HG03060 (cell line): ENCODE results near the gene APOL6.
"Not testable (repeated sequence)": the region's sequence is repeated elsewhere in the genome, so short reads cannot be mapped to it uniquely, and the experiment has no call there.

Source experiments
- ATAC-seq: cut with Tn5 transposase; IDR thresholded peaks from one replicate; pipeline ENCODE4 v1.9.1; 2021; ENCODE audit warnings: low read depth, moderate number of reproducible peaks; ENCODE audit not compliant: unreplicated experiment

Gene APOL6

DNA sequence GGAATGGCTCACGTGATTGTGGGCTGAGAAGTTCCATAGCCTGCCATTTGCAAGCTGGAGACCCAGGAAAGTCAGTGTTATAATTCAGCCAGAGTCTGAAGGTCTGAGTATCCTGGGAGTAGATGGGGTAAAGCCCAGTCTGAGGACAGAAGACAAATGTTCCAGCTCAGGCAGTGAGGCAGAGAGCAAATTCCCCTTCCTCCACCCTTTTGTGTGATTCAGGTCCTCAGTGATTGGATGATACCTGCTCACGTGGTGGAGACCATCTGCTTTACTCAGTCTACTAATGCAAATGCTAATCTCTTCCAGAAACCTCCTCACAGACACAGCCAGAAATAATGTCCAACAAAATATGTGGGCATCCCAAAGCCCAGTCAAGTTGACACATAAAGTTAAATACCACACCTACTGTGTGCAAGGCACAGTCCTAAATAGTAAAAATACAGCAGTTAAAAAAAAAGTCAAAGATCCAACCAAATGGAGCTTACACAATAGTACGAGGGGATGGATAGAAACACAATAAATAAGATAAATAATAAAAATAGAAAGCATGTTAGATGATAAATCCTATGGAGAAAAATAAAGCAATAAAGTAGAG, 13.2 kb upstream of the APOL6 start:
- no peak for ATAC-seq

DNA sequence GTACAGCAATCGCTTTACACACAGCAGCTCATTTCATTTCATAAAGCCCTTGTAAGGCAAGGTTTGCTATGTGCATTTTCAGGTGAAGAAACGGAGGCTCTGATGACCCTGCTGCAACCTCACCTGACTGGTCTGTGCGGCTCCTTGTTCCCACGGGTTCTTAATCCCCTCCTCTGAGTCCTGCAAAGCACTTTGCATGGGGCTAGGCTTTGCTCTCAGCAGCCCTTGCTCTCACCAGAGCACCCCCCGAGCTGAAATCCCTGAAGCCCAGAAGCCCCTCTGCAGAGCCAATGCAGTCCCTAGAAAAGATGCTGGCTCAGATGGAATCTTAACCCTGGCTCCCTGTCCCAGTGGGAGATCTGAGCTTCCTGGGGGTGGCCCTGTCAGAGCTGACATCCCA, 11.0 kb upstream of the APOL6 start:
- ATAC-seq = no peak

DNA sequence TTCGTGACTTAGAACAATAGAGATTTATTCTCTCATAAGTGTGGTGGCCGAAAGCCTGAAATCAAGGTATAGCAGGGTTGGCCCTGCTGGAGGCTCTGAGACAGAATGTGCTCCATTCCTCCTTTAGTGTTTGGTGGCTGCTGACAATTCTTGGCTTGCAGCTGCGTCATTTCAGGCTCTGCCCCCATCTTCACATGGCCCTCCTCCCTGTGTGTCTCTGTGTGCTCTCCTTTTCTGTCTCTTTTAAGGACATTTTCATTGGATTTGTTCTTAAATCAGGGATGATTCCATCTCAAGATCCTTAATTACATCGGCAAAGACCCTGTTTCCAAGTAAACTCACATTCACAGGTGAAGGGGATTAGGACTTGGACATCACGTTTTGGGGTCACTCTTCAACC, 10.2 kb upstream of the APOL6 start:
- no peak for ATAC-seq

DNA sequence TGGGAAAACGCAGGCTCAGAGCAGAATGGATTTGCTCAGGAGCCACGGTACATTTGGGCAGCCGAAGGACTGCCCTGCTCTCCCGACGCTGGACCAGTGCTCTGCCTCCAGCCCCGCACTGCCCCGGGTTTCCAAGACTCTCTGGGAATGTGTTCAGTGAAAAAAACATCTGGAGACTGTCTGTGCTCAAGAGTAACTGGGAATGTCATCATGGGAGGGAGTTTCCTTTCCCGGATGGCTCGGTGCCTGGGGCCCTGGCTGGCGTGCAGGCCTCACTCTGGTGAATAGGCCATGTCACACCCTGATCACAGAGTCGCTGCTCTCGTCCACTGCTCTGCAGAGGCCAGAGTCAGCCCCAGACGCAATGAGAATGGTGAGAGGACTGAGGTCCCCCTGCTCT, 9.8 kb upstream of the APOL6 start:
- no peak for ATAC-seq

DNA sequence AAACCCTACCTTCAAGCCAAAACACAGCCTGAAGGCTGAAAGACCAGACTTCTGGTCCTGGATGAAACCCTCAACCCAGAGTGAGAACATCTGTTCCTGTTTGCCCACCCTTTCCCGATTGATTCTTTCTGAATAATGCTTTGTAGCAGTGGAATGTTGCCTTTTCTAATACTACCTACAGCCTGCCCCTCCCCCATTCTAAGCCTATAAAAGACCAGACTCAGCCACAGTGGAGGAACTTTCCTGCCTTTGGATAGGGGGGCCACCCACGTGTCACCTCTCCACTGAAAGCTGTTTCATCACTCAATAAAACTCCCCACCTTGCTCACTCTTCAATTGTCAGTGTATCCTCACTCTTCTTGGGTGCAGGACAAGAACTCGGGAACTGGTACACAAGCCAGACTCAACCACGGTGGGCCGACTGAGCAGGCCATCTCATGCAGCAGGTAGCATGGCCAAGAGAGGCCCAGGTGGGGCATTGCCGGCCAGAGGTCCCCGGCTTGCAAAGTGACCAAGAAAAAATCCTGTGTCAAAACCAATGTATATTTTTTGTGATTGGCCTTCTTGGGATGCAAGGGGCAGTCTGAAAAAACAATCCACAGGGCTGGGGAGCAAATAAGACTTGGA, 6.6 kb upstream of the APOL6 start:
- ATAC-seq = no peak

DNA sequence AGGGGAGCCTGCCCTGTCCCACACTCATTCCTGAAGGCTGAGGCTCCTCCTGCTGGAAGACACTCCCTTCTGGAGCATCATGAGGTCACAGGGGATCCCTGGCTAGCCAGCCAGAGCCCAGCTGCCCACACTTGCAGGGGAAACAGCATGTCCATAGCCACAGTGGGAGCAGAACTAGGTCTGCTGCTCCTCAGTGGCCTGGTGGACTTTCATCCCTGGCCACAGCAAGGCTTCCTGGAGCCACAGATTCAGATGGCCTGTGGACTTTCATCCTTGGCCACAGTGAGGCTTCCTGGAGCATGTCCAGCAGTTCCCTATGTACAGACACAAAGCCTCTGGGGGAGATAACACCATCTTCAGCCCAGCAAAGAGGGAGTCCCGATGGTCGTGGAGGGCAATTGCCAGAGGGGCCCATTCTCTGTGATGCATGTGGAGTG, 5.9 kb upstream of the APOL6 start:
- ATAC-seq = no peak

DNA sequence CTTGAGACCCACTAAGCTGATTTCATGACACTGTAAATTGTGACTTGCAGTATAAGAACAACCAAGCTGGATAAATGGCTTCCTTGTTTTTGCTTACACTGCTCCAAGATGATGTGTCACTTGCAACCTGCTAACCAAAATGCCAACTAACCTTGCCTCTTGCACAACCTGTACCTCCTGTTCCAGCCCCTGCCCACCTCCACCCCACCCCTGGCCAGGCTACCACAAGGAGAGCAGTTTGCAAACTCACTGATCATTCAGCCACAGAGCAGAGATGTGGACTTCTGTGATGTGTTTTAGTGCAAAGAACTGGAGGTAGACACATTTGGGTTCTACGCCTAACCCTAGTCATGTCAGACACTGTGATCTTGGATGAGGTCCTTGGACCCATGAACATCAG, 4.3 kb upstream of the APOL6 start:
- no peak for ATAC-seq

DNA sequence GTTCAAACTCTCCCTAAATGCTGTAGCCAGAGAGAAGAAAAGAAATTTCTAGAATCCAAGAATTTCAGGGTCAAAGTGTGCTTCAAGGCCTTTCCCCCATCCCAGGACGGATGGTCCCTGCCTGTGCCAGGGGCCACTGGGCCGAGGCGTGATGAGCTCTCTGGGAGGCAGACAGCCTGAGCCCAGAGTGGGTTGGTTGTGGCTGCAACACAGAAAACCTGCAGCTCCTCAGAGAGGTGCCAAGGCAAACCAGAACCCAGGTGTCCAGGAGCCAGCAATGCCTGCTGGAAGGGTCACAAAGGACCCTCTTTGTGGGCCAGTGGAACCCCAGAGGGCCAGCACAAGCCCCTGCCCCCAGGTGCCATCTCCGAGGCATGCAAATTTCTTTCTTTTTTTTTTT, 2.6 kb upstream of the APOL6 start:
- ATAC-seq = no peak

DNA sequence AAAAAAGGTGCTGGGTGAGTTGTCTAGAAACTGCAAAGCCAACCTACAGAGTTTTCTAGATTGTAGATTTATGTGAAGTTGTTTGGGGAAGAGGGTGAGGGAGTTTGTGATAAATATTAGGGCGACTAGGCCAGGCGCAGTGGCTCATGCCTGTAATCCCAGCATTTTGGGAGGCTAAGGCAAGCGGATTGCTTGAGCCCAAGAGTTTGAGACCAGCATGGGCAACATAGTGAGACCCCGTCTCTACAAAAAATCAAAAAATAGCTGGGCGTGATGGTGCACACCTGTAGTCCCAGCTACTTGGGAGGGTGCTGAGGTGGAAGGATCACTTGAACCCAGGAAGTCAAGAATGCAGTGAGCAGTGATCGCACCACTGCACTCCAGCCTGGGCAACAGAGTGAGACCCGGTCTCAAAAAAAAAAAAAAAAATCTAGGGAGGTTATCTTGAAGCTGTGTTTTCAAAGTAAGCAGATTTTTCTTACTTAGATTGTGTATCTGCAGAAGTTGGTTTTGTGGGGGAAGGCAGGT, 844 bp downstream of the APOL6 start:
- no peak for ATAC-seq

DNA sequence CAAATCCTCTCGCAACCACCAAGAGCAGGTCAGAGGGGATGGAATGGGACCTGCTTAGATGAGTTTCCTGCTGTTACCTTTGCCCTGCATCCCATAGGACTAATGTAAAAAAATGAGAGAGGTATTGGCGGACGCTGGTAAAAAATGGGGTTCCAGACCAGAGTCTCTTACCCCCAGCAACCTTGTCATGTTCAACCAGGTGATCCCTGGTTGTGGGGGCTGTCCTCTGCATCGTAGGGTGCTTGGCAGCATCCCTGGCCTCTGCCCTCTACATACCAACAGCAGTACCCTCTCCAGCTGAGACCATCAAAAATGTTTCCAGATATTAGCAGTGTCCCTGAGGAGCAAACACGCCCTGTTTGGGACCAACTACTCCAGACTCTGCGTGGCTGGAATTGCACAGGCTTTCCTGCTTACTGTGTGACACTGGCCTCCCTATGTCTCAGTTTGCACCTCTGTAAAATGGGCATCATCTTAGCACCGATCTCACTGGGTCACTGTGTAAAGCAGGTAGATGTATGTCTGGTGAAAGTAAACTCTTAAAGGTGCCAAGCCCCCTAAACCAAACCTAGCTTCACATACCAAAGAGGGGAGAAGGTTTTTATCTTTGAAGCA, 1.5 kb downstream of the APOL6 start:
- no peak for ATAC-seq

DNA sequence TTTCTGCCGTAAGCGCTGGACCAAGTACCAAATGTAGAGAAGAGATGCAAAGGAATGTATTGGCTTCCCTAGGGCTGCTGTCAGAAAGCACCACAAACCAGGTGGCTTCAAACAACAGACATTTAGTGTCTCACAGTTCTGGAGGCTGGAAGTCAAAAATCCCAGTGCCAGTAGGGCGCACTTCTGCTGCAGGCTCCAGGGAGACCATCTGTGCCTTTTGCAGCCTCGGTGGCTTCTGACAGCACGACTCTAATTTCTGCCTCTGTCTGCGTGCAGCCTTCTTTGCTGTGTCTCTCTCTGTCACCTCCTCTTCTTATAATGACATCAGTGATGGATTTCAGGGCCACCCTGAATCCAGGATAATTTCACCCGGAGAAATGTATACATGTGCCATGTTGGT, 2.8 kb downstream of the APOL6 start:
- no peak for ATAC-seq

DNA sequence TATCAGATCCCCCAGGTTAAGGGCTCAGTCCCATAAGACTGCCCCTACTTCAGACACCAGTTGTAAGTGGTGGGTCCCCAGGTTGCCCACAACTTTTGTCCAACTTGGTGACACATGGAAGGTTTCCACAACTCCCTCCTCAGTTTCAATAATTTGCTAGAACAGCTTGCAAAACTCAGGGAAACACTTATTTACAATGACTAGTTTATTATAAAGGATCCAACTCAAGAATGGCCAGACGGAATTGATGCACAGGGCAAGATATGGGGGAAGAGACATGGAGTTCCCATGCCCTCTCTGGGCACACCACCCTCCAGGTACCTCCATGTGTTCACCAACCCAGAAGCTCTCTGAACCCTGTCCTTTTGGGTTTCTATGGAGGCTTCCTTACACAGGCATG, 5.6 kb downstream of the APOL6 start:
- ATAC-seq = no peak

DNA sequence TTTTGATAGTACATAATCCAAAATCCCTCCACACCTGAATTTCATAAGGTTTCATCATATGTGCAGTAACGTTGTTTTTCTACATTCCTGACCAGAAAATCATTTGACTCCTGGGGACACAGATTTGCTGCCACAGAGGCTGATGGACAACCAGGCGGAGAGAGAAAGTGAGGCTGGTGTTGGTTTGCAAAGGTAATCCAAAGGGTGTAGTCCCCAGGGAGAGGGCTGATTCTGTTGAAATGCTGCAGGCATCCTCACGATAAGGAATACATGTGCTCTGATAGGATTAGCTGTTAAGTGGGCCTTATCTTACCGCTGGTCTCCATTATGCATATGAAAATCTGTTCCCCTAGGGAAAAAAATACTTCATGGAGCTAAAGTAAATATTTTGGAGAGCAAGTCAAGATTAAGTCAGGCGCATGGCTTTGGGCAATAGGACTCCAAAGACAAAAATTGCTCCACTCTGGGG, 8.1 kb downstream of the APOL6 start:
- ATAC-seq = no peak

DNA sequence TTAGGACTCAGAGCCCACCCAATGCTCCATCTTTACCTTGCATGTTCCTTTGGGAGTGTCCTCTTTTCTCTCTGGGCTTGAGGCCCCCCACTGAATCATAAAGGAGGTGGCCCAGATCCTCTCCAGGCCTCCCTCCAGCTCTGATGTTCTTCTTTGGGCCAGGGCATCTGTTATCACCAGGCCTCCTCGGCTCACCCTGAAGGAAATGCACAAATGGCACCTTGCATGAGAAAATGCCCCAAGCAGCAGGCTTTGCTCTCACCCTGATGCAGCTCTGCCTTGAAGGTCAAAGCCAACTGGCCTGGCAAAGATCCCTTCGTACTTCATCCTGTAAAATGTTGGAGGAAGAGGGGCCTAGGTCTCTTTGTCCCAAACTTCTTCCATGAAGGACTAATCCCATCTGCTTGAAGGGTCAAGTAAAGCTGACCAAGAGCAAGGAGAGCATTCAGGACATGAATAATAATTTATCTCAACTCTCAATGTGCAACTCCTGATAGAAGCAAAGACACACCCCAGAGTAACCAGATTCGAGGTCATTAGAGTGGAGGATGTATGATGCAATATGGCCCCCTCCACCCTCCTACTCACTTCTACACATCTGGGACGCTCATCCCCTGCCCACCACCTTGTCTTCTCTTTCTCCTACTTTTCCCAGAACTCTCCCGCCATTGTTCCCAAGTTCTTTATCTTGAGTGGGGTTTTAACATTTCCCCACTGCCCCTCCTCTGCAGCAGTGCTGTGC, 9.5 kb downstream of the APOL6 start:
- no peak for ATAC-seq

DNA sequence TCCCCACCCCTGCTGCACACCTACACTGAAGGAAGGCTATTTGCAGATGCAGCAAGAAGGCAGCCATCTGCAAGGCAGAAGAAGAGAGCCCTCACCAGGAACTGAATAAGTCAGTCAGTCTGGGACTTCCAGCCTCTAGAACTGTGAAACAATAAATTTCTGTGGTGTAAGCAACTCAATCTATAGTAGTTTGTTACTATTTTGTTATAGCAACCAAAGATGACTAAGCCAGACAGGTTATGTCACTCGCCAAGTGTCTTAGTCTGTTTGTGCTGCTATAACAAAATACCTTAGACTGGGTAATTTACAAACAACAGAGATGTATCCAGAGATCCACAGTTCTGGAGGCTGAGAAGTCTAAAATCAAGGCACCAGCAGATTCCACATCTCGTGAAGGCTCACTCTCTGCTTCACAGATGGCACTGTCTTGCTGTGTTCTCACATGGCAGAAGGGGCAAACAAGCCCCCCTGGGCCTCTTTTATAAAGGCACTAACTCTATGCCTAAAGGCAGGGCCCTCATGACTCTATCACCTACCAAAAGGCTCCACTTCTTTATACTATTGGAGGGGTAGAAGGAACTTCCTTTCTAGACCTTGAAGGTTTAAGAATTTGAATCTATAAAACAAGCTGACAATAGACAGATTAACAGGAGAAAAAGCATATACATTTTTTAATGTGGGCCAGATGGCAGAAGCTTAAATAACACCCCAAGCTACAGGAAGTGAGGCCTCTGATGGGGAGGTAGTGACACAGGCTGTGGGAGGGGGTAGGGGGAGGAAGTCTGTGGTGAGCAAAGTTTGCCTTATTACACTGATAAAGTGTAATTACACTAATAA, 12.3 kb downstream of the APOL6 start:
- ATAC-seq = no peak

DNA sequence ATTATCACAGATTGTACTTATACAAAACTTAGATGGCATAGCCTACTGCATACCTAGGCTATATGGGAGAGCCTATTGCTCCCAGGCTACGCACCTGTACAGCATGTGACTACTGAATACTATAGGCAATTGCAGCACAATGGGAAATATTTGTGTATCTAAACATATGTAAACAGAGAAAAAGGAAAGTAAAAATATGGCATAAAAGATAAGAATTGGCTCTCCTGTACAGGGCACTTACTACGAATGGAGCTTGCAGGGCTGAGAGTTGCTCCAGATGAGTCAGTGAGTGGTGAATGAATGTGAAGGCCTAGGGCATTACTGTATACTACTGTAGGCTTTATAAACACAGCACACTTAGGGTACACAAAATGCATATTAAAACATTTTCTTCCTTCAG, 13.2 kb downstream of the APOL6 start:
- no peak for ATAC-seq

DNA sequence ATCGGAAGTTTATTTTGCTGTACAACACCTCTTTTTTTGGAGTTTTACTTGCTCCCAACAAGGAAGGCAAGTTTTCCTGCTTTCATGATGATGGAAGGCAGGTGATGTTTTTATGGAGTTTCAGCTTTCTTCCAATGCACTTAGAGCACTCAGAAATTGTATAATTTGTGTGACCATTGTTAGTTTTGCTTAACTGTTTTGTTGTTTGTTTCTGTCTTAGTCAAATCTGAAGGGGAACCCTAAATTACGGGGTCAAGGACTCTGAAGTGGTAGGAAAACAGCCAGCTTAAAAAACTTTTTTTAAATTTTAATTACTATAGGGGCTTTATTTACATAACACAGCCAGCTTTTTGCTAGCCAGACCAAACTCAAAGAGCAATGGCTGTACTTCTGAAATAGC, 14.7 kb downstream of the APOL6 start:
- no peak for ATAC-seq

DNA sequence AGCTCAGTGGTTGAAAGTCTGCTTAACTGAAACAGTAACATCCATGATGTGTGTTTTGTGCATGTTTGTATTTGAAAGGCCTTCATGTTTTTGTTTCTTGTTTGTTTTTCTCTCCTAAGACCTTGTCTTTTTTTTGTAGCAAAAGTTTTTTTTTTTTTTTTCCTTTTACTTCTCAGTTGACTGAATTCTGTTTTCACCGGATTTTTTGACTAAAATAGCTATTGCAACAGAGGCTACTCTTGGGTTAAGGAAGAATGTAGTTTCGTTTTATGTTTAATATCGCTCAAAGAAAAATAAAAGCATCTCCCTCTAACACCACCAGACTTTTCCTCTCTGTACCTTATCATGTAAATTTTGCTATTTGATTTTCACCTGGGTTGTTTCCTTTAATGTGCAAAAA, 15.1 kb downstream of the APOL6 start:
- no peak for ATAC-seq

DNA sequence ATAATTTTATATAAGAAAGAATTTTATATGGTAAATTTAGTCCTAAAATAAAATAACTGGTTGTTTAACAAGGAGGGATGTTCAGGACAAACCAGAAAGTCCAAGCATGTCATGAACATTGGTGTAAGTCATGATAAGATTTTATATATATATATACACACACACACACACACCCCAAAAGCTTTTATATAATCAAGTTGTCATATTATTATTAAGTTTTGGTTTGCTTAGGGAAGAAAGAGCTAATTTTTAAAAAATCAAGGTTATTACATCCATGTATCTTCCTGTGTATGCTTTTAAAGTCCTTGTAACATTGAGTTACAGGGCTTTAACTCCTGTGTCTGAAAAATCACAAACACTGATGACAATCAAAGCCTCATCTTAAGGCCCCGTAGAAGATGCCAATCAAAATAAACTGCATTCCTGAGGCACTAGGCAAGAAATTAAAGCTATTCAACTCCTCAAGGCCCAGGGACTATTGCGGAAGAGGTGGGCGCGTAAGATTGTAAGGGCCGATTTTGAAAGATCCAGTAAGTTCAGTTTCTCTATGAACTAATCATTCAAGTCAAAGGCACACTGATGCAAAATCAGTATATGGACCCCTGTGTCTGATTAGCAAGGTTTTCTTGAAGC, 16.8 kb downstream of the APOL6 start:
- no peak for ATAC-seq

DNA sequence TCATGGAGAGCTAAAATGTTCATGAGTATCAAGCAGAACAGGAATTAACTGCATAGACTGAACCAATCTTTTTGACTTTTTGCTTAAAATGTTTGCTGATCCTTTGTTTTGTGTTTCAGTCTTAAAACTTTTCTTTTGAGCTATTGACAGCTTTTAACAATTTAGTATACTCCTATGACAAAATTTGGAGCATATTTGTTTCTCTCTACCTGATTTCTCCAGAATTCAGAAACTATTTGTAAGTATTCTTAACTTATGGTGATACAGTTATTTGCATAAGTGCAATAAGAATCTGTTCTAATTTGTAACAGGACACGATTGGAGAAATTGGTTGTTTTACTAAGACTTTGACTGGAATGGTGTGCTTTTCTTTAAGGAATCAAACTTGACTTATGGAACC, 18.5 kb downstream of the APOL6 start:
- not testable (repeated sequence) for ATAC-seq
